ENCODE measurements around the gene P2RX5.
A peak's percentile ranks its signal among the peaks of the same experiment; 100 is the strongest.
"Not testable (repeated sequence)": the region's sequence is repeated elsewhere in the genome, so short reads cannot be mapped to it uniquely, and the experiment has no call there.

The P2RX5 gene

DNA sequence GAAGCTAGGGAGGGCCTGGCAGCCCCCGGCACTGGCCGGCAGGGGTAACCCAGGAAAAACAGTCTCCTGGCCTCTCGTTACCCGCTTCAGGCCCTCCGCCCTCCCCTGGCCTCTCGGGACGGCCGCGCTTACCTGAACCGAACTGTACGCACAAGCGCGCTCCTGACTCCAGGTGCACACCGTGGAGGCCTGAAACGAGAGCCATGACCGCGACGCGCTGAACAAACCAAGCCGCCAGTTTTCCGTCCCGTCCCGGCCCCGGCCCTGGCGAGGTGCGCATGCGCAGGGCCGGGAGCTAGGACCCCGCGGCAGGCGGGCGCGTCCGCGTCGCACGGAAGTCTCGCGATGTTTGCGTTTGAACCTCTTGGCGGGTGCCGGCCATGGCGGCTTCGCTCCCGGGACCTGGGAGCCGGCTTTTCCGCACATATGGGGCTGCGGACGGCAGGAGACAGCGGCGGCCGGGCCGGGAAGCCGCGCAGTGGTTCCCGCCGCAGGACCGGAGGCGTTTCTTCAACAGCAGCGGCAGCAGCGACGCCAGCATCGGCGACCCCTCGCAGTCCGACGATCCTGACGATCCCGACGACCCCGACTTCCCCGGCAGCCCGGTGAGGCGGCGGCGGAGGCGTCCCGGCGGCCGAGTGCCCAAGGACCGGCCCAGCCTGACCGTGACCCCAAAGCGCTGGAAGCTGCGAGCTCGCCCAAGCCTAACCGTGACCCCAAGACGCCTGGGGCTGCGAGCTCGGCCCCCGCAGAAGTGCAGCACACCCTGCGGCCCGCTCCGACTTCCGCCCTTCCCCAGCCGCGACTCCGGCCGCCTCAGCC, 27.8 kb upstream of the P2RX5 start, which contains the start of gene HASPIN:
Gene HASPIN (plus strand): TSS at position 348 of the 822 bp plus-strand sequence. CDS start 33 bp downstream, at position 381.
- Mint-ChIP-seq H3K4me3 (peak within 1 kb of the TSS; percentile 88 to 96), H3K27ac (peak within 1 kb of the TSS; percentile 89 to 98), H3K27me3 (no peaks in the 10 kb centered on the region), H3K9me3 (no peaks in the 10 kb centered on the region), H3K4me1 (peaks cover 66% of the 10 kb centered on the region)
- peak; percentile 91 to 93 for DNase-seq
- ATAC-seq: peak; percentile 94

GRCh38 chr17:3723188-3723555, 27.2 kb upstream of the P2RX5 start:
- Mint-ChIP-seq H3K27me3 (no peaks in the 10 kb centered on the region), H3K4me3 (peak overlapping the region; percentile 88 to 96), H3K4me1 (peaks cover 72% of the 10 kb centered on the region), H3K27ac (peak overlapping the region; percentile 89 to 98), H3K9me3 (no peaks in the 10 kb centered on the region)
- no peak for ATAC-seq
- DNase-seq: no peak

DNA sequence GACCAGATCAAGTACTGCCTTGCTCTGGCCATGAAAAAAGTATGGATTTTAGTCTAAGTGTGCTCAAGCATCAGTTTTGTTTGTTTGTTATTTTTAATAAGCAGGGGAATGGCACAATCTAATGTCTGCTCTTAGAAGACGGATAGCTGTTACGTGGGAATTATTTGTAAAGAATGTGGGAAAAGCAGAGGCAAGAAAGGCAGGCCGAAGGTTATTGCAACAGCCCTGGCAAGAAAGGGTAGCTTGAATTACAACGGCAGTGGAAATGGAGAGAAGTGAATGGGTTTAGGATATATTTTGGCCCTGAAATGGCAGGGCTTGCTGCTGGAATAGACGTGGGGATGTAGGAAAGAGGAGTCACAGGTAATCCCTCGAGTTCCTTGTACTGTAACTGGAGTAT, 26.8 kb upstream of the P2RX5 start:
- ATAC-seq (no peak), DNase-seq (no peak)
- H3K9me3 Mint-ChIP-seq: no peaks in the 10 kb centered on the region
- no peaks in the 10 kb centered on the region for H3K27me3 Mint-ChIP-seq
- peaks cover 77% of the 10 kb centered on the region for H3K4me1 Mint-ChIP-seq
- H3K27ac Mint-ChIP-seq: peak overlapping the region; percentile 49 to 89
- H3K4me3 Mint-ChIP-seq: peak overlapping the region; percentile 88 to 96

- DNase-seq: no peak
- Mint-ChIP-seq H3K27ac (no peak overlapping the region), H3K27me3 (no peaks in the 10 kb centered on the region), H3K4me1 (peaks cover 68% of the 10 kb centered on the region), H3K9me3 (no peaks in the 10 kb centered on the region), H3K4me3 (peak overlapping the region in 1 of 2 donors; percentile 23)
- ATAC-seq: no peak
Observed at GRCh38 chr17:3719265-3719664, 23.3 kb upstream of the P2RX5 start.

DNA sequence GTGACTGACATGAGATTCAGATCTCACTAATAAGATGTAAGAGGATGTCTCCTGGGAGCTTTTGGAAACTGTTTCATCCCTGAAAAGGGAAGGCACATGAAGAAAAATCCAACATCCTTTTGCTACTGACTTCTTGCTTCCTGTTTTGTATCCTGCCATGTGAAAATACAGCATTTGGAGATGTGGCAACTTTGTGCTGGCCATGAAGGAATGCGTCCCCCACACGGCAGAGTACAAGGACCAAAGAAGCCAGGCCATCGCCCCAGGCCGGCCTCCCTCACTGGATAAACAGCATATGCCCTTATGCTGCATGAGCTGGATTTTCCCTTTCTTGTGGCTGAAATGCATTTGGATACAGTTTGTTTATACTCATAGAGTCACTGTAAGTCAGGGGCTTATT, 22.2 kb upstream of the P2RX5 start:
- ATAC-seq (no peak), DNase-seq (no peak)
- no peaks in the 10 kb centered on the region for H3K9me3 Mint-ChIP-seq
- no peaks in the 10 kb centered on the region for H3K27me3 Mint-ChIP-seq
- peaks cover 76% of the 10 kb centered on the region for H3K4me1 Mint-ChIP-seq
- H3K27ac Mint-ChIP-seq: no peak overlapping the region
- peak overlapping the region in 1 of 2 donors; percentile 17 for H3K4me3 Mint-ChIP-seq

GRCh38 chr17:3715296-3715695, 19.3 kb upstream of the P2RX5 start:
- Mint-ChIP-seq H3K27me3 (no peaks in the 10 kb centered on the region), H3K9me3 (peaks cover 0 to 7% of the 10 kb centered on the region in 2 donors), H3K4me1 (peaks cover 75% of the 10 kb centered on the region), H3K4me3 (no peak overlapping the region), H3K27ac (no peak overlapping the region)
- DNase-seq (no peak), ATAC-seq (no peak)

DNA sequence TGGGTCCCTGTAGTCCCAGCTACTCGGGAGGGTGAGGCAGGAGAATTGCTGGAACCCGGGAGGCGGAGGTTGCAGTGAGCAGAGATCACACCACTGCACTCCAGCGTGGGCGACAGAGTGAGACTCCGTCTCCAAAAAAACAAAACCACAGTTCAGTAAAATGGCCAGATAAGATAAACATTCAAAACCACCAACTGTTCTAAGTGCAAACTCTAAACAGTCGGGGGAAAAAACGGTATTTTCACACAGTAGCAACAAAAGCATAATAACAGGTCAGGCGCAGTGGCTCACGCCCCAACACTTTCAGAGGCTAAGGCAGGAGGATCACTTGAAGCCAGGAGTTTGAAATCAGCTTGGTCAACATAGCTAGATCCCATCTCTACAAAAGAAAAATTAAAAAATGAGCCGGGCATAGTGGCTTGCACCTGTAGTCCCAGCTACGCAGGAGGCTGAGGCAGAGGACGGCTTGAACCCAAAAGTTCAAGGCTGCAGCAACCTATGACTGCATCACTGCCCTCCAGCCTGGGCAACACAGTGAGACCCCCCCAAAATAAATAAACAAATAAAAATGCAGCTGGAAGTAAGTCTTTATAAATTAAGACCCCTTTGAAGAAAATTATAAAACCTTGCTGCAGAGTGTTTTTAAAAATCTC, 17.0 kb upstream of the P2RX5 start:
- peak; percentile 50 for ATAC-seq
- DNase-seq: peak in 1 of 2 donors; percentile 64
- Mint-ChIP-seq H3K27ac (peak overlapping the region; percentile 36 to 76), H3K27me3 (no peaks in the 10 kb centered on the region), H3K9me3 (peaks cover 0 to 7% of the 10 kb centered on the region in 2 donors), H3K4me1 (peaks cover 78% of the 10 kb centered on the region), H3K4me3 (peak overlapping the region; percentile 54 to 58)

DNA sequence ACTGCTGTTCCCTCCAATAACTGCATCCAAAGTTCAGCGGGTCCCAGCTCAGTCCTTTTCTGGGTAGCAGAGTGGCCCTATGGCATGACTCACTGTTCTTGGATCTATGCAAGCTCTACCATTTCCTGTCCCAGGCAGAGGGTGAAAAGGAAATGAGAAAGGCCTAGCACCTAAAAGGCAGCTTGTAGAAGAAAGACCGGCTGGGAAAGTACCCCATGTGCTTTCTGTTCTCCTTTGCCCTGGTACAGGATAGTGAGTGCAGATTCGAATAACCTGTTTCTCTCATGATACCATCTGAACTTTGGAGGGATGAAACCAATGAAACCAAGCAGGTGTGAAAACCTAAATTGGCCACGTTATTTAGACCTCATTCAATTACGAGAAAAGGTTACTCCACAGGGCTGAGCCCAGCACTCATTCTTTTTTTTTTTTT, 15.0 kb upstream of the P2RX5 start:
- Mint-ChIP-seq H3K9me3 (peaks cover 0 to 7% of the 10 kb centered on the region in 2 donors), H3K4me3 (peak overlapping the region; percentile 54 to 68), H3K27ac (peak overlapping the region in 1 of 2 donors; percentile 34), H3K27me3 (no peaks in the 10 kb centered on the region), H3K4me1 (peaks cover 78% of the 10 kb centered on the region)
- DNase-seq: peak; percentile 78 to 90
- peak; percentile 97 for ATAC-seq

GRCh38 chr17:3708366-3708765, 12.4 kb upstream of the P2RX5 start:
- ATAC-seq (no peak), DNase-seq (no peak)
- Mint-ChIP-seq H3K27ac (peak overlapping the region in 1 of 2 donors; percentile 10), H3K27me3 (no peaks in the 10 kb centered on the region), H3K4me1 (peaks cover 58% of the 10 kb centered on the region), H3K4me3 (peak overlapping the region; percentile 22 to 45), H3K9me3 (peaks cover 0 to 7% of the 10 kb centered on the region in 2 donors)

GRCh38 chr17:3705718-3705984, 9.7 kb upstream of the P2RX5 start:
- not testable (repeated sequence) for H3K27me3 Mint-ChIP-seq, ATAC-seq, H3K4me3 Mint-ChIP-seq, DNase-seq, H3K9me3 Mint-ChIP-seq, H3K27ac Mint-ChIP-seq
- H3K4me1 Mint-ChIP-seq: peaks cover 34% of the 10 kb centered on the region

GRCh38 chr17:3704931-3705717, 9.2 kb upstream of the P2RX5 start:
- Mint-ChIP-seq H3K9me3 (peaks cover 5 to 8% of the 10 kb centered on the region in 2 donors), H3K4me1 (peaks cover 29% of the 10 kb centered on the region), H3K4me3 (no peak overlapping the region), H3K27me3 (no peaks in the 10 kb centered on the region), H3K27ac (no peak overlapping the region)
- no peak for ATAC-seq
- DNase-seq: no peak

DNA sequence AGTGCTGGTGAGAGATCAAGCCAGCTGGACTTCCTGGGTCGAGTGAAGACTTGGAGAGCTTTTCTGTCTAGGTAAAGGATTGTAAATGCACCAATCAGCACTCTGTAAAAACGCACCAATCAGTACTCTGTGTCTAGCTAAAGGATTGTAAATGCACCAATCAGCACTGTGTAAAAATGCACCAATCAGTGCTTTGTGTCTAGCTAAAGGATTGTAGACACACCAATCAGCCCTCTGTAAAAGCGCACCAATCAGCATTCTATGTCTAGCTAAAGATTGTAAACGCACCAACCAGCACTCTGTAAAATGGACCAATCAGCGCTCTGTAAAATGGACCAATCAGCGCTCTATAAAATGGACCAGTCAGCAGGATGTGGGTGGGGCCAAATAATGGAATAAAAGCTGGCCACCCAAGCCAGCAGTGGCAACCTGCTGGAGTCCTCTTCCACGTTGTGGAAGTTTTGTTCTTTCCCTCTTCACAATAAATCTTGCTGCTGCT, 6.1 kb upstream of the P2RX5 start:
- not testable (repeated sequence) for ATAC-seq, H3K4me3 Mint-ChIP-seq, H3K27me3 Mint-ChIP-seq, H3K27ac Mint-ChIP-seq, DNase-seq
- Mint-ChIP-seq H3K9me3 (peaks cover 10 to 17% of the 10 kb centered on the region in 2 donors), H3K4me1 (peaks cover 12% of the 10 kb centered on the region)

- ATAC-seq (no peak), DNase-seq (no peak)
- Mint-ChIP-seq H3K27ac (no peak overlapping the region), H3K4me3 (no peak overlapping the region), H3K4me1 (peaks cover 23% of the 10 kb centered on the region), H3K27me3 (no peaks in the 10 kb centered on the region), H3K9me3 (peaks cover 10 to 17% of the 10 kb centered on the region in 2 donors)
Observed at GRCh38 chr17:3699951-3700350, 4.0 kb upstream of the P2RX5 start.

GRCh38 chr17:3698139-3698538, 2.2 kb upstream of the P2RX5 start:
- Mint-ChIP-seq H3K4me1 (peaks cover 41% of the 10 kb centered on the region), H3K27ac (no peak overlapping the region)
- no peak for ATAC-seq

DNA sequence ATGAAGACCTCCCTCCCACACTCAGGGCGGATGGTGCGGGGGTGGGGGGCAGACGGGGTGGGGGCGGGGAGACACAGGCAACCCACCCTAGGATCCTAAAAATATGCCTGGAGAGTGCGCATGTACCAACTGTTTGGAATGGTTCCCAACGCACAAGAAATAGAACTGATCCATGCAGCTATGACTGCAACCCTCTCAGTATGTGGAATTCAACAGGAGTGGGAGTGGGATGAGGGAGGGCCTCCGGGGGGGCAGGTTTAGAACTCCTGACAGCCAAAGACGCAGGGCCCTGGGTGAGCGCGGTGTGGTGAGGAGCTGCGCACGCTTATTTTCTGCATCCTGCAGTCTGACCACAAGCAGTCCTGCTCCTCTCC, 1.1 kb upstream of the P2RX5 start:
- H3K27me3 Mint-ChIP-seq: no peaks in the 10 kb centered on the region
- ATAC-seq (no peak), DNase-seq (no peak)
- peaks cover 5 to 11% of the 10 kb centered on the region in 2 donors for H3K9me3 Mint-ChIP-seq
- H3K4me3 Mint-ChIP-seq: no peak overlapping the region
- H3K27ac Mint-ChIP-seq: peak overlapping the region in 1 of 2 donors; percentile 42
- H3K4me1 Mint-ChIP-seq: peaks cover 50% of the 10 kb centered on the region

More at GRCh38 chr17:3698139-3698538, 2.2 kb upstream of the P2RX5 start:
- peaks cover 10 to 17% of the 10 kb centered on the region in 2 donors for H3K9me3 Mint-ChIP-seq
- no peak overlapping the region for H3K4me3 Mint-ChIP-seq
- no peak for DNase-seq
- H3K27me3 Mint-ChIP-seq: no peaks in the 10 kb centered on the region
